GM19023 (cell line): ENCODE results near the gene SHD.
"Not testable (repeated sequence)": the region's sequence is repeated elsewhere in the genome, so short reads cannot be mapped to it uniquely, and the experiment has no call there.

Experiments
- ATAC-seq: cut with Tn5 transposase; IDR thresholded peaks from one replicate; pipeline ENCODE4 v1.9.1; 2021; ENCODE audit warnings: mild to moderate bottlenecking, moderate library complexity; ENCODE audit not compliant: unreplicated experiment

The SHD gene

GRCh38 chr19:4278419-4279266 is at the start of gene SHD:
Gene SHD (plus strand): TSS chr19:4279266. CDS start chr19:4280064, 798 bp downstream.
- ATAC-seq = no peak

- not testable (repeated sequence) for ATAC-seq
These were observed 48.8 kb upstream of the SHD start for GRCh38 chr19:4230237-4230636.

GRCh38 chr19:4231521-4231920 is 47.5 kb upstream of the SHD start:
- ATAC-seq = not testable (repeated sequence)

GRCh38 chr19:4232139-4232538 is 46.9 kb upstream of the SHD start:
- not testable (repeated sequence) for ATAC-seq

GRCh38 chr19:4232614-4233281 is 46.3 kb upstream of the SHD start:
- ATAC-seq = no peak

- no peak for ATAC-seq
These were observed 45.7 kb upstream of the SHD start for GRCh38 chr19:4233282-4233853.

GRCh38 chr19:4234142-4234861 is 44.8 kb upstream of the SHD start:
- ATAC-seq = no peak

GRCh38 chr19:4234862-4235201 is 44.2 kb upstream of the SHD start:
- ATAC-seq = no peak

- ATAC-seq = not testable (repeated sequence)
These were observed 41.6 kb upstream of the SHD start for GRCh38 chr19:4237510-4237909.

- ATAC-seq = no peak
These were observed 40.2 kb upstream of the SHD start for GRCh38 chr19:4238831-4239230.

GRCh38 chr19:4241824-4242430 is 37.1 kb upstream of the SHD start:
- ATAC-seq = no peak

GRCh38 chr19:4245938-4246337 is 33.1 kb upstream of the SHD start:
- not testable (repeated sequence) for ATAC-seq

GRCh38 chr19:4246767-4247593 is 32.1 kb upstream of the SHD start, which contains the start of gene YJU2:
Gene YJU2 (plus strand): TSS chr19:4247080. CDS start chr19:4247147, 67 bp downstream.
- ATAC-seq = peak; percentile 82

- ATAC-seq = no peak
These were observed 22.5 kb upstream of the SHD start for GRCh38 chr19:4256563-4256962.

GRCh38 chr19:4257025-4257424 is 22.0 kb upstream of the SHD start:
- no peak for ATAC-seq

GRCh38 chr19:4258181-4258580 is 20.9 kb upstream of the SHD start:
- no peak for ATAC-seq

GRCh38 chr19:4260613-4261191 is 18.4 kb upstream of the SHD start:
- no peak for ATAC-seq

GRCh38 chr19:4264812-4265211 is 14.3 kb upstream of the SHD start:
- ATAC-seq = no peak

GRCh38 chr19:4266253-4267000 is 12.6 kb upstream of the SHD start:
- no peak for ATAC-seq
